ENCODE results near the gene CYTH3.

DNA sequence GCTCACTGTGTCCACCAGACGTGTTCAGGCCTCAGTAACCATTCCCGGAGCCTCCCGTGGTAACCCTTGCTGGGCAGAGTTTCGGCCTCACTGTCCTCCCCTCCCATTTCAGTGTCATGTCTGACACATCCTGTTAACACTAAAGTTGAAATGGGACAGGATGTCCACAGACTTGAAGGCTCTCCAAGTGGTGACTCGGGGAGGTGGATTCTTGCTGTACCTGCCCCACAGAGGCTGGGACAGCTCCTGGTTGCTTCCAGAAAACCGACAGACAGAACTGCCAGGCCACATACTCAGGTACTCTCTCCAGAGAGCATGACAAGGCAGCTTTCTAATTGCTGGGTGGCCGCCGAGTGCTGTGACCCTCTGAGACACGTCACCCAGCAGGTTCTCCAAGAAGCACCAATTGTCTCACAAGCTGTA, 17.9 kb upstream of the CYTH3 start:
- TF ChIP-seq, protein P1, sequence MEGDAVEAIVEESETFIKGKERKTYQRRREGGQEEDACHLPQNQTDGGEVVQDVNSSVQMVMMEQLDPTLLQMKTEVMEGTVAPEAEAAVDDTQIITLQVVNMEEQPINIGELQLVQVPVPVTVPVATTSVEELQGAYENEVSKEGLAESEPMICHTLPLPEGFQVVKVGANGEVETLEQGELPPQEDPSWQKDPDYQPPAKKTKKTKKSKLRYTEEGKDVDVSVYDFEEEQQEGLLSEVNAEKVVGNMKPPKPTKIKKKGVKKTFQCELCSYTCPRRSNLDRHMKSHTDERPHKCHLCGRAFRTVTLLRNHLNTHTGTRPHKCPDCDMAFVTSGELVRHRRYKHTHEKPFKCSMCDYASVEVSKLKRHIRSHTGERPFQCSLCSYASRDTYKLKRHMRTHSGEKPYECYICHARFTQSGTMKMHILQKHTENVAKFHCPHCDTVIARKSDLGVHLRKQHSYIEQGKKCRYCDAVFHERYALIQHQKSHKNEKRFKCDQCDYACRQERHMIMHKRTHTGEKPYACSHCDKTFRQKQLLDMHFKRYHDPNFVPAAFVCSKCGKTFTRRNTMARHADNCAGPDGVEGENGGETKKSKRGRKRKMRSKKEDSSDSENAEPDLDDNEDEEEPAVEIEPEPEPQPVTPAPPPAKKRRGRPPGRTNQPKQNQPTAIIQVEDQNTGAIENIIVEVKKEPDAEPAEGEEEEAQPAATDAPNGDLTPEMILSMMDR (IDR thresholded peaks at IDR 0.05), result no peak
- TF ChIP-seq POLR2A (IDR thresholded peaks at IDR 0.05), result no peak
